Endothelial cell of umbilical vein (primary cell): ENCODE measurements around the gene SHOX. TPM values are rescaled to one million over a fixed set of nuclear protein-coding genes. Genes with fewer than 3 reads are reported as not detected.

Experiments used
- BruUV-seq: library from RNA; stranded (reverse); fragments of 400-500 nt; replicated peaks from 2 replicates; lab custom pipeline; 2021; lab: Mats Ljungman, UMichigan
- CTCF ChIA-PET: fragments of 300-600, 350-600 bp; sonication (Branson Sonifier 250); formaldehyde crosslinking; loops from one replicate; lab custom pipeline; 2021; ENCODE audit warnings: antibody characterized with exemption, inconsistent platforms; lab: Charles Lee
- POLR2A ChIA-PET: fragments of 300-600, 350-600 bp; sonication (Branson Sonifier 250); formaldehyde crosslinking; loops from one replicate; lab custom pipeline; 2021; ENCODE audit warnings: antibody characterized with exemption, inconsistent platforms; lab: Charles Lee
- DNase-seq: peaks from one replicate; pipeline ENCODE4 v3.0.0-alpha.2; 2011; ENCODE audit warnings: low read depth, low spot score
- FAIRE-seq: peaks from 2 replicates; lab custom pipeline; 2011; peaks lifted over from hg19 to GRCh38; lab: Jason Lieb, UNC
- H2AFZ ChIP-seq: 2 replicates; pipeline ENCODE4 v1.6.0; 2012; ENCODE audit warnings: low read depth, low read length, control low read depth, inconsistent platforms
- H3K27ac ChIP-seq: 2 replicates; pipeline ENCODE4 v1.5.1; 2011; ENCODE audit warnings: low read depth, mild to moderate bottlenecking, control low read depth, low read length, moderate library complexity; ENCODE audit not compliant: insufficient read depth
- H3K27me3 ChIP-seq, 2 experiments: 2 replicates each; pipeline versions ENCODE4 v1.6.0 to v1.6.1; 2011; ENCODE audit warnings: low read length in 2 of 2, mixed read lengths in 1 of 2; ENCODE audit not compliant: control insufficient read depth in 2 of 2, insufficient read depth in 2 of 2
- H3K36me3 ChIP-seq, 2 experiments: 2 replicates in 1 of 2; 3 replicates in 1 of 2; pipeline ENCODE4 v1.5.1; 2011; ENCODE audit warnings: low read length in 2 of 2, mild to moderate bottlenecking in 1 of 2, moderate library complexity in 1 of 2; ENCODE audit not compliant: control insufficient read depth in 2 of 2, insufficient read depth in 2 of 2; ENCODE audit errors: extremely low read depth in 1 of 2
- H3K4me1 ChIP-seq: 3 replicates; pipeline ENCODE4 v1.5.1; 2011; ENCODE audit warnings: mild to moderate bottlenecking, low read length; ENCODE audit not compliant: control insufficient read depth, insufficient read depth; ENCODE audit errors: extremely low read depth
- H3K4me2 ChIP-seq: 2 replicates; pipeline ENCODE4 v1.6.1; 2011; ENCODE audit warnings: low read length, control low read depth, mixed read lengths; ENCODE audit not compliant: insufficient read depth
- H3K4me3 ChIP-seq, 3 experiments: fragments of 200-600 bp in 1 of 3; sonication (generic), shearing (Covaris generic) in 1 of 3; replicated peaks in 1 of 3; 2 replicates each; pipeline ENCODE4 v1.5.1; 2011 to 2016; ENCODE audit warnings: control low read depth in 3 of 3, low read length in 3 of 3, mild to moderate bottlenecking in 2 of 3, inconsistent platforms in 1 of 3, low read depth in 1 of 3, moderate library complexity in 1 of 3; ENCODE audit not compliant: insufficient read depth in 1 of 3
- H3K79me2 ChIP-seq: 2 replicates; pipeline ENCODE4 v1.6.0; 2012; ENCODE audit warnings: low read length, inconsistent platforms; ENCODE audit not compliant: control insufficient read depth, insufficient read depth
- H3K9ac ChIP-seq: replicated peaks from 2 replicates; pipeline ENCODE3; 2011; ENCODE audit warnings: low read length, control low read depth; ENCODE audit not compliant: insufficient read depth; ENCODE audit errors: extremely low read depth
- H3K9me1 ChIP-seq: replicated peaks from 3 replicates; pipeline ENCODE4 v1.6.0; 2011; ENCODE audit warnings: mild to moderate bottlenecking, low read length; ENCODE audit not compliant: control insufficient read depth, insufficient read depth; ENCODE audit errors: extremely low read depth
- H3K9me3 ChIP-seq: replicated peaks from 2 replicates; pipeline ENCODE4 v1.5.1; 2012; ENCODE audit warnings: low read length, inconsistent platforms; ENCODE audit not compliant: control insufficient read depth, insufficient read depth
- H4K20me1 ChIP-seq: replicated peaks from 2 replicates; pipeline ENCODE3; 2011; ENCODE audit warnings: mild to moderate bottlenecking, low read length; ENCODE audit not compliant: control insufficient read depth, insufficient read depth; ENCODE audit errors: extremely low read depth
- CTCF ChIP-seq, 2 donors: IDR thresholded peaks; 1 replicate in 1 of 2; 2 replicates in 1 of 2; pipeline ENCODE4 v1.5.1; 2011; ENCODE audit warnings: low read length in 2 of 2, mild to moderate bottlenecking in 2 of 2, moderate library complexity in 2 of 2, control low read depth in 1 of 2, inconsistent platforms in 1 of 2, low read depth in 1 of 2; ENCODE audit not compliant: insufficient read depth in 1 of 2; ENCODE audit errors: extremely low read depth in 1 of 2
- EZH2 ChIP-seq: IDR thresholded peaks from 2 replicates; pipeline ENCODE4 v1.6.1; 2012; ENCODE audit warnings: borderline replicate concordance, low read depth, mild to moderate bottlenecking, moderate library complexity, low read length, inconsistent platforms; ENCODE audit not compliant: severe bottlenecking
- FOS ChIP-seq: IDR thresholded peaks from 2 replicates; pipeline ENCODE4 v1.6.1; 2011; ENCODE audit warnings: mild to moderate bottlenecking, low read length, moderate library complexity, borderline replicate concordance; ENCODE audit not compliant: insufficient read depth
- GATA2 ChIP-seq: IDR thresholded peaks from 2 replicates; pipeline ENCODE4 v1.7.0; 2011; ENCODE audit warnings: low read depth, mild to moderate bottlenecking, moderate library complexity, mixed read lengths, low read length; ENCODE audit not compliant: insufficient read length, insufficient read depth
- JUN ChIP-seq: IDR thresholded peaks from 2 replicates; pipeline ENCODE4 v1.6.1; 2011; ENCODE audit warnings: borderline replicate concordance, low read depth; ENCODE audit not compliant: insufficient read length, insufficient read depth
- MAX ChIP-seq: IDR thresholded peaks from 2 replicates; pipeline ENCODE4 v1.6.1; 2011; ENCODE audit not compliant: insufficient read depth, insufficient read length
- MYC ChIP-seq: IDR thresholded peaks from one replicate; pipeline ENCODE4 v1.6.1; 2011; ENCODE audit warnings: mild to moderate bottlenecking, low read depth, low read length
- POLR2A ChIP-seq: IDR thresholded peaks from 2 replicates; pipeline ENCODE4 v1.6.1; 2012; ENCODE audit warnings: low read depth, mild to moderate bottlenecking, control low read depth, low read length
- POLR2AphosphoS5 ChIP-seq: IDR thresholded peaks from 2 replicates; pipeline ENCODE4 v1.6.1; 2012; ENCODE audit warnings: low read depth, mild to moderate bottlenecking, control low read depth, low read length, moderate library complexity; ENCODE audit not compliant: insufficient read depth
- dilution Hi-C: fragments of 300-500 bp; cut with MboI; formaldehyde crosslinking; loops from one replicate; pipeline ENCODE4 v1.15.0; 2019; ENCODE audit warnings: low sequenced_read_pairs; ENCODE audit not compliant: extremely low pct_ligation_motif_present
- intact Hi-C: fragments of 100-400 bp; cut with micrococcal nuclease; formaldehyde crosslinking; loops from one replicate; pipeline ENCODE4 v1.10.0; 2022
- polyA plus RNA-seq, 4 experiments: library from polyadenylated mRNA; depleted of rRNA in 3 of 4; stranded (reverse) in 3 of 4; unstranded in 1 of 4; fragments of >200 nt; gene quantifications; 2 replicates each; pipeline versions ENCODE4 v1.2.1 to v1.2.3, GENCODE V29; 2011 to 2012; ENCODE audit warnings: missing spikeins in 1 of 4
- total RNA-seq: library from RNA; stranded (reverse); gene quantifications from 2 replicates; pipeline ENCODE4 v1.2.3, GENCODE V29; 2021

SHOX gene
- total and polyA plus RNA-seq, 2 donors (not counting 3 experiments of a cell fraction or from before 2014, with no cell fraction given): not detected

- H3K9me1 ChIP-seq: no peaks in the 10 kb centered on the region
These were observed 12.0 kb downstream of the SHOX start for GRCh38 chrX:642436-643240.

More at GRCh38 chrX:642436-643240, 12.0 kb downstream of the SHOX start:
- Histone ChIP-seq H3K4me3 (no peak overlapping the region), H4K20me1 (no peaks in the 10 kb centered on the region), H3K79me2 (no peaks in the 10 kb centered on the region), H3K9ac (no peak overlapping the region), H3K27ac (no peak overlapping the region), H3K9me3 (no peaks in the 10 kb centered on the region), H3K36me3 (no peaks in the 10 kb centered on the region), H3K4me2 (no peak overlapping the region), H3K27me3 (peaks cover 11 to 12% of the 10 kb centered on the region in 2 experiments), H3K4me1 (no peaks in the 10 kb centered on the region), H2AFZ (no peak overlapping the region)
- intact Hi-C loops (no loop called here), dilution Hi-C loops (no loop called here)
- no TSS peak for BruUV-seq
- CTCF ChIA-PET: no interaction called here
- no peak for TF ChIP-seq MYC
- TF ChIP-seq EZH2: no peak
- TF ChIP-seq GATA2: no peak
- TF ChIP-seq JUN: no peak
- TF ChIP-seq MAX: no peak
- TF ChIP-seq POLR2A: no peak
- no peak for TF ChIP-seq POLR2AphosphoS5
- TF ChIP-seq FOS: no peak
- TF ChIP-seq CTCF (IDR thresholded peaks at IDR 0.05; ENCODE audit: extremely low read depth in 1 of 2, insufficient read depth in 1 of 2, low read depth in 1 of 2, low read length in 2 of 2): no peak
- FAIRE-seq (no peak), DNase-seq (no peak)
- POLR2A ChIA-PET: no interaction called here
